OCI-LY3 (cell line): Measurements from ENCODE around the gene HTR2A.

Experiments
- CTCF ChIP-seq: fragments of 200-600, 300-600 bp; sonication (generic); IDR thresholded peaks from 2 replicates; pipeline ENCODE4 v1.5.1; 2014; ENCODE audit warnings: antibody characterized with exemption, low read length, low read depth
- EZH2phosphoT487 ChIP-seq: fragments of 200-600 bp; shearing (Covaris generic); IDR thresholded peaks from 2 replicates; pipeline ENCODE4 v1.6.1; 2018; ENCODE audit warnings: antibody characterized with exemption, mixed run types, low read depth

GRCh38 chr13:46884531-46884930, 12.3 kb downstream of the HTR2A start:
- TF ChIP-seq CTCF (no peak), EZH2phosphoT487 (no peak)
